Measurements from ENCODE around the gene HMG20A.

Gene HMG20A

DNA sequence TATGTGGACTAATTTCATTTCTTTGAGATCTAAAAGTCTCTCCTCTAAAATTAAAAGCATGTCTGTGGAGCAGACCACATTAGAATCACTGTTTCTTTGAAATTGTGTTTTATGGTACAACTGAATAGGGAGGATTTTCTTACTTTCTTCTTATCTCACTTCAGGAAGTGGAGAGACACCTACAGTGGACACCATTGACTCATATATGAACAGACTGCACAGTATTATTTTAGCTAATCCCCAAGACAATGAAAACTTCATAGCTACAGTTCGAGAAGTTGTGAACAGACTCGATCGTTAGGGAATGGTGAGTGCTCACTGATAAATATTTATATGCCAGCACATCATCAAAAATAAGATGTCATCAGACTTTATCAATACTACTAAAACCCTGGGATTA is 58.3 kb downstream of the HMG20A start:
- no peak for DNase-seq

DNA sequence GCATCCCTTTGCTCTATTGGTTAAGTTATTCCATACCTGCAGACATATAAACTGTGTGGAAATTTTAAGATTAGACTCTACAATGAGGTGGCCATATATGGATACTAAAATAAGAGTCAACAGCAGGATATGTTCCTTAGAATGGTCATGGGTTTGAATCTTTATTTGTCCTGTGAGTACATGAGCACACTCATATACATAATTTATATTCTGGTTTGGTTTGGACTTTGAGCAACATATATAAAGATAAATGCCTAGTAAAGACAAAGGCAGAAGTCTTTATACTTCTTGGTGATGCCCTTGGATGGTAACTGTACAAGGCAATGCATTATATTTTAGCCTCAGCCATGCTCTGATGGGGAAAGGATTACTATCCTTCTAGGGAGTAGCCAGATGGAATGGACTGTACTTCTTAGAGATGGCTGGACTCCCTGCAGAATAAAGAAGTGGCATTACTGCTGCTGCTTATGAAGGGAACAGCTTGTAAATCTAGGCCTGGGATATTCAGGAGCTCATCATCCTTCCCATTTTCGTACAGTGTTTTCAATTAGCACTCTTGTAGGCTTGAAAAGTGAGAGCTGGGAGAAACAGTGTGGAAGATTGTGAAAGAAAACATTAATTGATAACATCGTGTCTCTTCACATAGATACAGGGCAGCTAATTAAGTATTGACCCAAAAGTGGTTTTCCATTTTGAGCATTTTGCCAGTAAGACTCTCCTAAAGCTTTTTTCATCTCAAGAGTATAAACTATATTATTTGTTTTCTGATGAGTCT is 60.4 kb downstream of the HMG20A start:
- no peak for DNase-seq

DNA sequence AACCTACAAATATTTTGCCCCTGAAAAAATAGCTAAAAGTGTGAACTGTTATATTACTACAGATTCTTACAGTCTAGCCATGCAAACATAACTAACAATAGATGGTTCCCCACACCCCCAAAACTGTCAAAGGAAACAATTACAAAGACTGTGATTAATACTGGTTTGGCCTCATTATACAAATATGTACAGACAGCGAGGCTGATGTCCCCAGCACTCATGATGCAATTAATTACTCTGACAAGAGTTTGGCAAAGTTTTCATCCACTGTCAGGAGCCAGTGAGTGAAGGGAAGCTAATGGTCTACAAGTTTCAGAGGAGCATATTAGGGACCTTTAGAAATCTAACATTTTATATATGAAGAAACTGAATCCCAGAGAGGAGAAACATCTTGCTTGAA is 61.0 kb downstream of the HMG20A start:
- no peak for DNase-seq

DNA sequence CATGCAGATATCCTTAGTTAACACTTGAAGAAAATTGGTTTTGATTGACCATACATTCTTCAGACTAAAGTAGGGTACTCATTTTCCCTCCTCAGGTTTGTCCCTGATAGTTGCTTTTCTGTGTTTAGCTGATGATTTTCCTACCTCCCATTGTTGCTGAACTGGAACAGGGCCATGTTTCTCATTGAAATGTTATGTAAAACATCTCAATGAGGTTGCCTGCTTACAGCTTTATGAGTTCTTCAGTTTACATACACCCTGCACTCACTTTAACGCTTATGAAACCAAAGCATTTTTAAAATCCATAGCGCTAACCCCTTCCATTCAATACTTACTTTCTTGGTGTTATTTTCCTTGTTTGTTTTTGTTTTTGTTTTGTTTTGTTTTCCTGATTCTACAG is 61.9 kb downstream of the HMG20A start:
- DNase-seq: no peak

DNA sequence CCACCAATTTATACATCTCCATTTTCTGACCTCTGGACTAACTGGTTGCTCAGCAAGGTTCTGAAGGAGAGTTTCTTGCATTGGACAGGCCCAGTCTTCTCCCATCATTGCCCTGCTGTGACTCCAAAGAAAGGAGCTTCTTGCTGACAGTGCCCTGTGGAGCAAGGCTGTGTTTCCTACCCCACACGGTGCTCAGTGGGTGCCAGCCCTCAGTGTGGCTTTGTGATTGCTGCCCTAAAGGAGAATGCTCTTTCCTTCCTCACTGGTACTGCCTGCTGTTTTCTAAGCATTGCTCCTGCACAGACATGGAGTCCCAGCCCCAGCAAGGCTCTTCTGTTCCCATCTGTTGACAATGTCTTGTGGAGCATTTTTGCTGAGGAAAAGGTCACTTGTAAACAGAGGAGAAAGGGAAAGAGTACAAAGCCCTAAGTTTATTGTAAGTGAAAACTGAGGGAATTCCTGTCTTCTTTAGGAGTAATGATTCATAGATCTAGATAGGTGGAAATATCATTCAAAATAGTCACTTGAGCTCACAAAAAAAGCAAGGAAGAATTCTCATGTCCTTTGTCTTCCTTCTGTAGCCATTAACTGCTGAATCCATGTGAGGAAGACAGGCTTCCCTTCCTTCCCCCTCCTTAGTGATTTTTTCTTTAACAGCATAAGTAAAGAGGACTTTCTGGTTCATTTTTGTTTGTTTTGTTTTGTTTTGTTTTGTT is 62.9 kb downstream of the HMG20A start:
- no peak for DNase-seq

DNA sequence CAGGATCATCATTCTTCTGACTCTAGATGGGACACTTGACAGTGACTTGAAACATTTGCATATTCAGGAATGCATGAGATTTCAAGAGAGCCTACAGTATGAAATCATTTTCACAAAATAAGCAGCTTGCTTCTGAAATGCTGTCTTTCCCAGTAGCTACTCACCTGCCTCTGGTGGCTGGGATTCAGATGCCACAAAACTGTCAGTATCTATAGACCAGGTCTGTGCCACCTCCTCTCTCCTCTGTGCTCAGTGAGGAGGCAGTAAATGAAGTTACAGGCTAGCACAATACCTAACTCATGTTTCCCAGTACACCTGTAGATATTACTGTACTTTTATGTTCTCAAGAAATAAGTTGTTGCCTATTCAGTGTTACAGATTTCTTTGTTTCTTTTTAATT is 64.3 kb downstream of the HMG20A start:
- DNase-seq: no peak

DNA sequence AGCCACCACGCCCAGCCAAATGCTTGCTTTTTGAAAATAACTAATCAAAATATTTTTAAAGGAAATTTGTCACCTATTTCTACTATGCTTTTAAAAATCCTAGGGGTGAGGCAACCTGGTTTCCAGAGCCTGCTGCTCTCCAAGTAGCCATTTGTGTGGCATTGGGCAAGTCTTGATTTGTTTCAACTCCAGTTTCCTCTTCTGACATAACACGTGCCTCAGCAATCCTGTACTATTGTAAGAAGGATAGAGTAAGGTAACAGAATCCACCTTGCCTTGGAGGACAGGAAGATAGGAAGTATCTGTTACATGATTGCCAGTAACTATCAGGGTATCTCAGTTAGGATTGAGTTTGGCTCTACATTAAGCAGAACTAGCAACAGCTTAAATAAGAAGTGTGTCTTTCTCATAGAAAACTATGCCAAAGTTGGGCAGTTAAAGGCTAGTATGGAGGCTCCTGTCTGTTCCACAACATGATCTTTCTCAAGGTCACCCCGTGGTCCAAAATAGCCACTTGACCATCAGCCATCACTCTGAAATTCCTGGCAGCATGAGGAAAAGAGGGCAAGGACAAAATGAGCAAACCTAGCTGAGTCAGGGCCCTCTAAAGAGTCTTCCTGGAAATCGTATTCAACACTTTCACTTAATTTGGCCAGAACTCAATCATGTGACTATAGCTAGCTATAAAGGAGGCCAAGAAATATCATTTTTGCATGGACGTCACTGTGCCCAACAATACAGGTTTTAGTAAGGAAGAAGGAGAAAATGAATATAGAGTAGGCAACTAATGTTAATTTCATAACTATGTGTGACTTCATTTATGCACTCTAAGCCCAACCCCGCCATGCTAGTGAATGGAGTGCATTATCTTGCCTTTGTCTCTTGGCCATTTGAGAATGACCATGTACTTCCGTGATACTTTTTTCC is 66.1 kb downstream of the HMG20A start:
- no peak for DNase-seq

DNA sequence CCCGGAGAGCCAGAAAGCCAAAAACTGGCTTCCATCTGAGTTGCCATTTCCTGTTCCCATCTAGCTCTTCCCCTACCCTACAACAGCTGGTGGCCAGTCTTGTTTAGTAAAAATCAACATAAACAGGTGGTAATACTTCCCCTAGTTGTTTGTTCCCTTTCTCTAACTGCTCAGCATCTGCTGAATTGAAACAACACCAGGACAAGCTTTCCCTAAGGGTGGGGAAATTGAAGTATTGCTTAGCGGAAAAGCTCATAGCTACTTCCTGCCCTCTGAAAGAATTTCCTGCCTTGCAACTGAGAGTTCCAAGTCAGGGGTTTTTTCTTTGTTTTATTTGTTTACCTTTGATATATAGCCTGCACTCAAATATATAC is 66.8 kb downstream of the HMG20A start:
- DNase-seq: no peak

DNA sequence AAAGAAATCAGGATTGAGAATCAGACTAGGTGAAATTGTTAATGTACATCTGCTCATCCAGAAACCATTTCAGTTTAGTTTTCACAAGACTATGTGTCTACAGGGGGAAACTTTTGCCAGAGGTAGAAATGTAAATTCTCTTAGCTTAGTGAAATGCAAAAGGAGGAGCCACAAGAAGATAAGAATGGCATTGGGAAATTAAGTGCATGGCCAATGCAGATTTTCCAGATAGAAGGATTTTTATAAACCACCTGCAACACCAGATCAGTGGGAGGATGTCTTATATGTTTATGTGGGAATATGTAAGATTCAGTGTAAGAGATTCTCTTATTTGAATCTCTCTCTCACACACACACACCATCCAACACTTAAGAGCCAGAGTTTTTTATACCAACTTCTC is 67.2 kb downstream of the HMG20A start:
- DNase-seq: no peak

DNA sequence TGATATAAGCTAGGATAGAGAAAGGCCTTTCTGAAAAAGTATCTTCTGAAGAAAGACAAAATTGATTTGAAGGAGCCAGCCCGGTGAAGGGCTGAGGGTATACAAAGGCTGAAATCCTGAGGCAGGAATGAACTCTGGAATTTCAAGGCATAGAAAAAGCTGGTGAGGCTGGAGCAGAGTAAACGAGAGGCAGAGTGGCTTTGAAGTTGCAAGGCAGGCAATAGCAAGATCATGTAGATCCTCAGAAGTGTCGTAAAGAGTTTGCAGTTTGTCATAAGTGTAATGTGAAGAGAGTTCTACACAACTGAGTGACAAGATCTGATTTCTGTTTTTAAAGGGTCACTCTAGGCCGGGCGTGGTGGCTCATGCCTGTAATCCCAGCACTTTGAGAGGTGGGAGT is 69.0 kb downstream of the HMG20A start:
- DNase-seq: no peak

DNA sequence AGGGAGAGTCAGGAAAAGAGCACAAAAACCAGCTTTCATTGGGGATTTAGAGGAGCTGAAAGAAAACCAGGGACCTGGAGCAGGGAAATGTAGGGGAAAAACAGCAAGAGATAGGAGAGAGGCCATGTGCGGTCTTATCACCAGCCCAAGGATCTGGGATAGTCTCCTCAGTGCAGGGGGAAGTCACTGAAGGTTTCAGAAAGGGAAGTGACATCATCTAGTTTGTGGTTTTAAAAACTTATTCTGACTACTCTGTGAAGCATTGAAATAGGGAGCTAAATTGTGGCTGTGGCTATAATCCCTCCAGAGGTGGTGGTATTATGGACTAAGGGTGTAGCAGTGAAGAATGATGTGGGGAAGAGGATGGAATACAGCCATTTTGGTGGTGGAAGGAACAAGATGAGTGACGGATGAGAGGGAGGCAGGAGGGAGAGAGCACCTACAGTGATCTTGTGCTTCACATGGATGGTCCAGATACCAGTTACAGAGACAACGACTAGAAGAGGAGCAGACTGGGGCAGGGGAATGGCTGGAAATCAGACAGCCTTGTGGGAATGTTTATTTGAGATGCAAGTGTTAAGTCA is 72.7 kb downstream of the HMG20A start:
- DNase-seq: peak; percentile 73 to 81

DNA sequence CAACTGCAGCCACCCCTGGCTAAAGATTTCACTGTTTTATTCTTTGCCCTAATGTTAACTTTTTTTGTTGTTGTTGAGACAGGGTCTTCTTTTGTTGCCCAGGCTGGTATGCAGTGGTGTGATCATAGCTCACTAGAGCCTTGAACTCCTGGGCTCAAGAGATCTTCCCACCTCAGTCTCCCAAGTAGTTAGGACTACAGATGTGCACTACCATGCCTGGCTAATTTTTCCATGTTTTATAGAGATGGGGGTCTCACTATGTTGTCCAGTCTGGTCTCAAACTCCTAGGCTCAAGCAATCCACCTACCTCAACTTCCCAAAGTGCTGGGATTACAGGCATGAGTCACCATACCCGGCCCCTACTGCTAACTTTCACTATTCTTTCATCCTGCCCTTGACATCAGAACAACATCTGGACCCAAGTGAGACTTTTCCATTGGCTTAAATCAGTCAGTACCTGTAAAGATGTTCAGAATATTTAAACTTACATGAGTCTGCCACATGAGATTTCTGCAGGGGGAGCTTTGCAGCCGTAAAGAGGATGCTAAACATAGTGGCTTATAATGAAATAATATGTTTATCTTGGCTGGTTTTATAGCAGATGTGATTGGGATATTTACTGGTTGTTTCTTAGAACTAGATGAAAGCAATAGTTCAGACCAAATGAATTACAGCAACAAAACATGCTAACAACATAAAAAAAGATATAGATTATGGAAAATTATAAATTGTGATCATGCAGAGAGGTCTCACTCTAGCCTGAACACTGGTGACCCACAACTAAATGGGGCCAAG is 73.6 kb downstream of the HMG20A start:
- DNase-seq: no peak

DNA sequence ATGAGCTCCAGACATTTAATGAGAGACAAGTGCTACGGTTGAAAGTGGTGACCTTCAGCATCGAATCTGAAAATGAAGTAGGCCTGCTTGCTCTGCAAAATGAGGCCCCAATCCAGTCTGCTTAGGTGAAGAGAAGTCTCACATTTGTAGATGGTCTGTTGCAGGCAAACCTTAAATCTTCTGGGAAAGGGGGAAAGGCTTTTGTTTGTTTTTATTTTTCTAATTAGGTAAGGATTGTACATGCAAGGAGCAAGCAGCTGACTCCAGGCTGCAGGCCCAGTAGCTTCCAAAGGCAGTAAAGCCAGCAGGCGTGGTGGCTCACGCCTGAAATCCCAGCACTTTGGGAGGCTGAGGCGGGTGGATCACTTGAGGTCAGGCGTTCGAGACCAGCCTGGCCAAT is 74.3 kb downstream of the HMG20A start:
- no peak for DNase-seq

DNA sequence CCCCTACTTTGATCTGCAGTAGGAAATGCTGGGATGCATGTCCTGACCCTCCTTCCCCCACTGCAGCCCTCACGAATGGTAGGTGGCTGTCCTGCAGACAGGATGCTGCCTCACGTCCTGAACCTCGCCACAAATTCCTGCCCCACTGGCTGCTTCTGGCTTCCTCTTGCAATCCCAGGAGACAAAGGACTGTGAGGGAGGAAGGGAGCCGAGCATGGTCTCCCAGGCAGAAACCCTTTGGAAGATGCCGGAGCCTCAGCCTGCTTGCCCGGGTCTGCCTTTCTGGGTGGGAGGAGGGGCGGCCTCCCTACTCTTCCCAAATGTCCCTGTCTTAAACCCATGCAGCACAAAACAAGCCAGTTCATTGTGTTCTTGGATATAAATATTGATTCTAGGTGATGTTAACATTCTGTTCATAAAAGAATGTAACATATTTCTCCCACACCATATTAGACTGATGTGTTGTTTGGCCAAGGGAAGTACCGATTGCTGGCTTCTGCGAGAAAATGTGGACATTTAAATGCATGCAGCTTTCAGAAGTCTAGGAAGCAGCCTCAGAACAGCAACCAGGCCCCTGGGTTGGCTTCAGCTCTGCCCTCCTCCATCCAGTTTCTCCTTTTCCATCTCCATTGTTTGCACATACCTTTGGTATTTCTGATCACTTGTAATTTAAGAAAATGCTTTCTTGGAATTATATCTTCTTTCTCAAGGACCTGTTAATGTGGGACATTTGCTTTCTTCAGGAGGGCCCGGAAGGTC is 75.3 kb downstream of the HMG20A start:
- no peak for DNase-seq

DNA sequence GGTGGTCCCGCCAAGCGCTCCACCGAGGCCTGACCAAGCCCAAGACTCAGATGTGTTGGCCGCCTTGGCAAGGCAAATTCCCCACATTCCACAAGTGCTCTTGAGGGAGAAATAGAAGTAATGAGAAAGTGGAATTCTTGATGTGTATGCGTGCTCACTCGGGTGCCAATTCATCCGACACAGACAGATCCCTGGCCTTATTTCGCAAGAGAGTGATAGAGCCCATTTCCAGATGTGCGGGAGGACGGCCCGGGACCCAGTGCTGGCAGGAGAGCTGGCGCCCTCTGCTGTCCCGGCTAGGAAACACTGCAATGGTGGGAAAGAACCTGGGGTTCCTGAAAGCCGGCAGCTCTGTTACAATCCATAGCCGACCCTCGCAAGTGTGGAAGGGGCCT is 76.0 kb downstream of the HMG20A start:
- peak; percentile 61 to 69 for DNase-seq

DNA sequence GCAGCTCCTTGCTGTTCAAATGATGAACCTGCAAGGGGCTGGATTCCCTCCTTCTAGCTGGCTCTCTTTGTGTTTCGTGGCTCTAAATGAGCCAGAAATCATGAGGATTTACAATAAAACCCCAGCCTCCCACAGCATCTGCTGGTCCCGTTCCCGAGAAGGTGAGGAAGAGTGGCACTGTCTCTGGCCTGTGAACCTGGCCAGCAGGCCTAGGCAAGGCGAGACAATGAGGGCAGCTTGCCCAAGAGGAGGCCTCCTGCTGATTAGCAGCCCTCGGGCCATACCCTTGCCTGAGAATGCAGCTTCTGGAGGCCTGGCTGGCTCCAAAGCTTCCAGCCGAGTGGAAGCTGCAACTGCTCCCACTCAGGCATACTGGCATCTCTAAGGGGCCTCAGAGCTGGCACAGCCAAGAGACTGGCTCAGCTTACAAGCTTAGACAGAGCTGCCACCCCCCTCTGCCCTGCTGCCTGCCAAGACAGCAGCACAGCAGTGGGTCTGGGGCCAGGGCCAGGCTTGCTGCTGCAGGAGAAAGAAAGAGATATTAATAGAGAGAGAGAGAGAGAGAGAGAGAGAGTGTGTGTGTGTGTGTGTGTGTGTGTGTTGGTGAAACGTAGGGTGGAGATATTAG is 76.5 kb downstream of the HMG20A start:
- no peak for DNase-seq

DNA sequence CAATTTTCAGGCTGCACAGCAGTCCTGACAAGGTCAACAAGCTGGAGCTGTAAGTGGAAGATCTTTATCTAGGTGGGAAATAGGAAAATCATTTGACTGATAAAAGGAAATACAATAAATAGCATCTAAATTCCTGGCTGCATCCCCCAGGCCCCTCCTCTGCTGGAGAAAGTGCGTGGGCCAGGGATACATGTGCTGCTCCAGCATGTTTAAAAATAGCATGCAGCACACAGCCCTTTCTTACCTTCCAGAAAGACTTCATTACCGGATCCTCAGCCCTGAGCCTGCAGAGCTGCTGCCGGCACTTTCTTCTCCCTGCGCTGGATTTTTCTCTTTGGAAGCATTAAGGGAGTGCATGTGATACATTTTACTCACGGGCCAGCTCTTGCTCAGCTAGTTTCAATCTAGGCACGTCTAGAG is 77.3 kb downstream of the HMG20A start:
- DNase-seq: no peak

DNA sequence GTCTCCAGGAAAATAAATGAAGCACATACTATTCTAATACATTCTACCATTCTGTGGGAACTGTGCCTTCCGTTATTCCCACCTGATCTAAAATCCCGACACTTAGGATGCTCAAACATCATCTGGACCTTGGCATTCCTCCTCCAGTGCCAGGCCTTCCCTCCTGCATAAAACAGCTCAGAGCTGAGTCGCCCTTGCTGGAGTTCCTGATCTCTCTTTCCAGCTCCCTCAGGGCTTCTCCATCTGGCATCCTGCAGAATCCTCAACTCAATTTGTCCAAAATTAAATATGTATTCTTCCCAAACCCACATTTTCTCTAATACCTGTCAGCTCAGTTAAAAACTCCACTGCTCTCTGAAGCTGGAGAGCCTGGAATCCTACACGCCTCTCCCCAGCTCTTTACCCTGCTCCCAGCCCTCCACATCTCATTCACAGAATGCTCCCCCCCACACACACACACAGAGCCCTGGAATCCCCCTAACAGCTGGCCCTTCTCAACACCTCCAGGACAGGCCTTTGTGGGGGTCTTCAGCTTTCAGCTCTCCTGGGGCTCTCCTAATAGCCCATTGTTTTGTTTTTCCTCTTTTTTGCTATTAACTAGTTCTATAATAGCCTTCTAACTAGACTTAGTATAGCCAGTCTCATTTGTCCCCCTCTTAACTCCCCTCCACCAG is 78.5 kb downstream of the HMG20A start:
- no peak for DNase-seq

DNA sequence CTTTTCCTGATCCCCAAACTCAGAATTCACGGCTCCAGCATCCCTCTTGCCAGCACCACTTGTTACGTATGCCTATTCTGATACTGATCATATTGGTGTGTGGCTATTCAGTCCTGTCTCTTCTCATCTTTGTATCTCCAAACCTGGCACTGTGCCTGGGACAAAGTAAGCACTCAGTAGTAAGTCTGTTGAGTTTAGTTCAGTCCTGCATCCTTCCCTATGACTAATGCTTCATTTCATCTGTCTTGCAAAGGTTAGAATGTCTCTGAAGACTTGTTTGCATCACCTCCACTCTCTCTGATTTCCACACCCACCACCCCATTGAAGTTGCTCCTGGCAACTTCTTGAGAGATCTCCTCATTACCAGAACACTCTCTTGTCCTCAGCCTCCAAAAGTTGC is 80.3 kb downstream of the HMG20A start:
- DNase-seq: no peak

DNA sequence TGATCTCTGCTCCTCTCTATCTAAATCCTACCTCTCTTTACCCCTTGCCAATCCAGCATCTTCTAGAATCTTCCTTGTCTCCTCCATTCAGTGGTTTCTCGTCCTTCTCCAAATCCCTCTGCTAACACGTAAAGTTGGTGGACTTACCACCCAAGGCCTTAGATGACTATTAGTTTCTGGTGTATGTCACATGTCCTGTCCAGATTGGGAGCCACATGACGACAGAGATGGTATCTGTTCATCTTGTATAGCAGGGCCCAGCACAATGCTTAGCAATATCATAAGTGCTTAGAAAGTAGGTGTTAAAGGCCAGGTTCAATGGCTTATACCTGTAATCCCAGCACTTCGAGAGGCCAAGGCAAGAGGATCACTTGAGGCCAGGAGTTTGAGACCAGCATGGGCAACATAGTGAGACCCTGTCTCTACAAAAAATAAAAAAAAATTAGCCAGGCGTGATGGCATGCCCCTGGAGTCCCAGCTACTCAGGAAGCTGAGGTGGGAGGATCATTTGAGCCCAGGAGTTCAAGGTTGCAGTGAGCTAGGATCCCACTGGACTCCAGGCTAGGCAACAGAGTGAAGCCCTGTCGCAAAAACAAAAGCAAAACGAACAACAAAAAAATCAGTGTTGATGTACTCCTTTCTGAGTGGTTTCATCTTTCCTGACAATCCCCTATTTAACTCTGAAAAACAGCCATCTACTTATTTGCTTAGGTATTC is 81.8 kb downstream of the HMG20A start:
- DNase-seq: no peak

Measured in inflammatory macrophage (primary cell).